Stromal cell of bone marrow (primary cell): ENCODE data around the gene RNU4-1.
"Not testable (repeated sequence)": the region's sequence is repeated elsewhere in the genome, so short reads cannot be mapped to it uniquely, and the experiment has no call there.

Experiments used
- DNase-seq: peaks from one replicate; pipeline ENCODE4 v3.0.0-alpha.2; 2012; ENCODE audit warnings: low read depth

RNU4-1 gene

DNA sequence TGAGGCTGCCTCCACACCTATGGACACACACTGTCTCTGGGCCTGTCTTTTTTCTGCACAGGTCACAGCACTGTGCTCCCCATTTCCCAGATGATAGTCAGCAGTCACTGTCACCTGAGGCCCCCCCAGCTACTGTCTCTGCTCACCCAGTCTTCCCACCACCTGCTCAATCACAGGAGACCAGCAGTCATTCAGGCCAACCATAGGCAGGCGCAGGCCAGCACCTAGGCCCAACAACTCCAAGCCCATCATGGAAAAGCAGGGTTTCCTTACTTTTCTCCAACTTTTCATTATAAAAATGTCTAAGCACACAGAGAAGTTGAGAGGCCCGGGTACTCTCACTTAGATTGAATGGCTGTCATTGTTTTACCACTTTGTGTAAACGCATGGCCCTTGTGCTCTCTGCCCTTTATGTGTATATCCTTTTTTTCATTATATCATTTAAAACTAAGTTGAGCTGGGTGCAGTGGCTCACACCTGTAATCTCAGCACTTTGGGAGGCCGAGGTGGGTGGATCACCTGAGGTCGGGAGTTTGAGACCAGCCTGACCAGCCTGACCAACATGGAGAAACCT lies 34.6 kb downstream of the RNU4-1 start:
- DNase-seq = no peak

DNA sequence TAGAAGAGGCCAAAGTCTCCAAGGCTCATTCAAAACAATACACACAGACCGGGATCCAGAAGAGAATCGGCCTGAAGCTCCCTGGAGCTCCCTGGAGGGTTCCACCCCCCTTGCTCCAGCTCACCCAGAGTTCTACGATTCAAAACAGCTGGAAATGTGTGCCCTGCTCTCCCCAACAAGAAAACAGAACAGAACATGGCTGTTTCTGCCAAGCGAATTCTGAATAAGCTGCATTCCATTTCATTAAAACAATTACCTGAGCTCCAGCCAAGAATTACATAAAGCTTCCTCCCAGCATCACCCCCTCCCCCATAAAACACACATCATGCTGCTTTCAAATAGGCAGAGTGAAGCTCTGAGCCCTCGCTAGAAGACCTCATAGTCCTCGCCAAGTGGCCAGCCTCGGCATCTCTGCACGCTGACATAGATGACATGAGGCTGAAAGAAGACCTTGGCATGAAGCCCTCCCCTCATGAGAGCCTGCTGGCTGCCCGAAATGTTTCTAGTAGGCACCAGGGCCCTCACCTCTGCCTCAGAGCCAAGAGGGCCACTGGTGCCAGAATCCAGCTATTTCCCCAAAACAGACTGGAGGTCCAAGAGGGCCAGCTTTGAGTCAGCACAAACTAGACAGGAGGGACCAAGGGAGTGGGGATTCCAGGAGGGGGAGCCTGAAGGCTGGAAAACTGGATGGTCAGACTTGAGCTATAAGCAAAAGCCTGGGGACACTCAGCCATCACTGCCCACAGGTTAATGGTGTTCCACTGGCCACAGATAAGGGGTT lies 35.8 kb downstream of the RNU4-1 start:
- peak; percentile 89 for DNase-seq

DNA sequence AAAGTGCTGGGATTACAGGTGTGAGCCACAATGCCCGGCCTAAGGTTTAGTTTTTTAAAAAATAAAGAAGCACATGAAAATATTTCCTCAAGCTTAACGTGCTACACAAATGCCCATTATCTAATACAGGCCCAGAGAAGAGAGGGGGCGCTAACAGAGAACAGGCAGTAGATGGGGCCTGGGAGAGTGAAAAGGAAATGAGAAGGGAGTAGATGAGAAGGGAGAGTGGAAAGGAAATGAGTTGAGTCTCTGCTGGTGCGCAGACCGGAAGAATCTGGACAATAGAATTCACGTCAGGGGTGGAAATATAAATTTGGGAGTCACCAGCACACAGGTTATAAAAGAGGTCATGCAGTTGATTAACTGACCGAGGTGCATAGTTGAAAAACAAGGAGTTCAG lies 38.2 kb downstream of the RNU4-1 start:
- no peak for DNase-seq

DNA sequence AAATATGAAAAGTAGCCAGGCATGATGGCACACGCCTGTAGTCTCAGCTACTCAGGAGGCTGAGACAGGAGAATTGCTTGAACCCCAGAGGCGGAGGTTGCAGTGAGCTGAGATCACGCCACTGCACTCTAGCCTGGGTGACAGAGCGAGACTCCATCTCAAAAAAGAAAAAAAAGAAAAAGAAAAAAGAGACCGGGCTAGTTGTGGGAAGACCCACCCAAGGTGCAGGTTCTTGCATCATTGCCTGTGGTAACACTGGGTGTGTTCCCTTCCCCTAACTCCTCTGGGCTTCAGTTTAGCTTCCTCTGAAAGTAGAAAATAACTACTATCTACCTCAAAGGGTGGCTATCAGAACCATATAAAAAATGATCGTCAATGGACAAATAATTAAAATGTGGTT lies 39.7 kb downstream of the RNU4-1 start:
- DNase-seq = not testable (repeated sequence)

DNA sequence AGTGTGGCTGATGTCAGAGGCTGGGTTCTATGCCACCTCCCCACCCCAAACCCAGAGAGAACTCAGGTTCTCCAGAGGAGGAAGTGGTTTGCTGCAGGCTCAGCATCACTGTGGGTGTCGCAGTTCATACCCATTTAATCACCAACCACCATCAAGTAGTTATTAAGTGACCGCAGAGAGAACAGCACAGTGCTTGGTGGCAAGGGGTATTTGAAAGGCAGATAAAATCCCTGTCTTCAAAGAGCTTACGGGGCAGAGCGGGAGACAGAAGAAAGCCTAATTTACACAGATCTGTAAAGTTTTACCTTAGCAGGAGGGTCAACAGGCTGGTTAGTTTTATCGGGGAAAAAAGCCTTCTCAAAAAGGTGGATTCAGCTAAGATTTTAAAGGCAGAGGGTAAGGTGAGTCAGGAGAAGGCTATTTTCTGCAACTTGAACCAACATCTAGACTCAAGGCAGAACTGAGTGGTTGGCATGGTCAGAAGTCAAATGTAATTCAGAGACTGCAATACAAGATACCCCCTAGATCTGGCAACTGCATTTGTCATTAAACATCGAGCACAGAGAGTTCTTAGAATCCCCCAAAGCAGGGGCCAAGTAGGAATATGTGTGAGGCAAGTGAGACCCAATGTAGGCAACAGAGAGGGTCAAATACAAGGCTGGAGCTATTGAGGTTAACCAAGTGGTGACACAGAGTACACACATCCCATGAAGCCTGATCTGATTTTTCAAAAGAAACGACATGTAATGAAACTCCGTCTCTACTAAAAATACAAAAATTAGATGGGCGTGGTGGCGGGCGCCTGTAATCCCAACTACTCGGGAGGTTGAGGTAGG lies 40.7 kb downstream of the RNU4-1 start:
- no peak for DNase-seq

GRCh38 chr12:120251364-120252070 lies 41.5 kb downstream of the RNU4-1 start:
- not testable (repeated sequence) for DNase-seq

DNA sequence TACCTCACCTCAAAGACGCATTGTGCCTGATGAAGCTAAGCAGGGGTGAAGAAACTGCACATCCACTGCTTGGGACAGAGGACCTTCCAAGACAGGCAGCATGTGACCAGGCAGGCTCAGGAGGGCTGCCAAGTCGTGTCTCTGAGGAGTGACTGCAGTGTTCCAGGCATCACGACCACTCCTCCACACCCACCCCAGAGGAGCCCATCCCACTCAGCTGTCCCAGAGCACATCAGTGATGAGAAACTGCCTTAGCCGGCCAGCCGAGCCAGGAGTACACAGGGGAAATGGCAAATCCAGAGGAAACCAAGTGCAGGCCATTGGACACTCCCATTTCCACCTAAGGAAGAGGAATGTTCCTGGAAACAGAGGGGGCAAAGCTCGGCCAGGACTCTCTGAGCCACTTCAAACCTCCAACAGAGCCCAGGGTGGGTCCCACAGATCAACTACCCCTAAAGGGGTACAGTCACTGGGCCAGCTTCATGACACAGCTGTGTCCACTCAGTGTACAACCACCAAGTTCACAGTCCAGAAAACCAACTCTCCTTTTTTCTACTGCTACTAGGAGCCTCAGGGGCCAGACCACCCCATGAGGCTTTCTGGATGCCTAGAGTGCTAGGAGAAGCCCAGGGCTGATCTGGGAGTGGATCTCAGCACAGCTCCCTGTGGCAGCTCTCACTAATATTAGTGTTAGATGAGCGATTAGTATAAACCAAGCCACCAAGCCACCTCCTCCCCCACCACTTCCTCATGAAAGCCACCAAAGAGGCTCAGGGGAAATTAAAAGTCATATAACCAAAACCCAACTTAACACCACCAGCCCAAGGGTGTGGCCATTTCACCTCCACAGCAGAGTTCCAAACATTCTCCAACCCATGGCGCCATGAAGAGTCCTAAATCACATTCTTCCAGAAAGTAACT lies 42.9 kb downstream of the RNU4-1 start:
- DNase-seq = no peak

GRCh38 chr12:120249266-120249874 lies 43.7 kb downstream of the RNU4-1 start:
- no peak for DNase-seq

GRCh38 chr12:120247621-120248030 lies 45.4 kb downstream of the RNU4-1 start:
- no peak for DNase-seq

- no peak for DNase-seq
Measured at GRCh38 chr12:120247183-120247582, 45.9 kb downstream of the RNU4-1 start.

- DNase-seq = not testable (repeated sequence)
Measured at GRCh38 chr12:120246705-120247104, 46.3 kb downstream of the RNU4-1 start.
